GM18873 (cell line): ENCODE results near the gene PABPN1.

Experiments
- ATAC-seq: cut with Tn5 transposase; IDR thresholded peaks from one replicate; pipeline ENCODE4 v1.9.1; 2021; ENCODE audit warnings: mild to moderate bottlenecking, moderate library complexity, moderate number of reproducible peaks; ENCODE audit not compliant: unreplicated experiment, low FRiP score

Gene PABPN1

GRCh38 chr14:23326491-23327332, 5.5 kb downstream of the PABPN1 start:
- no peak for ATAC-seq

GRCh38 chr14:23327947-23328744, 6.9 kb downstream of the PABPN1 start:
- ATAC-seq, result no peak

GRCh38 chr14:23335623-23336022, 14.4 kb downstream of the PABPN1 start:
- ATAC-seq, result no peak

- no peak for ATAC-seq
Measured at GRCh38 chr14:23339506-23340268, 18.4 kb downstream of the PABPN1 start.

- ATAC-seq, result no peak
Measured at GRCh38 chr14:23344481-23344880, 23.2 kb downstream of the PABPN1 start.

- ATAC-seq, result no peak
Measured at GRCh38 chr14:23345987-23346692, 24.9 kb downstream of the PABPN1 start.

GRCh38 chr14:23346693-23347405, 25.6 kb downstream of the PABPN1 start:
- no peak for ATAC-seq

- ATAC-seq, result no peak
Measured at GRCh38 chr14:23347406-23348296, 26.4 kb downstream of the PABPN1 start.

- no peak for ATAC-seq
Measured at GRCh38 chr14:23348297-23348655, 27.0 kb downstream of the PABPN1 start.

GRCh38 chr14:23349156-23349845, 28.0 kb downstream of the PABPN1 start:
- ATAC-seq, result no peak

GRCh38 chr14:23351681-23352505, 30.6 kb downstream of the PABPN1 start:
- ATAC-seq, result no peak

GRCh38 chr14:23352506-23353432, 31.5 kb downstream of the PABPN1 start, which contains the start of gene SLC22A17:
SLC22A17 (minus strand) TSS chr14:23352887.
- ATAC-seq, result no peak

GRCh38 chr14:23353433-23353780, 32.1 kb downstream of the PABPN1 start:
- ATAC-seq, result no peak

- no peak for ATAC-seq
Measured at GRCh38 chr14:23354990-23355389, 33.7 kb downstream of the PABPN1 start.

- ATAC-seq, result no peak
Measured at GRCh38 chr14:23355871-23356435, 34.7 kb downstream of the PABPN1 start.

- ATAC-seq, result no peak
Measured at GRCh38 chr14:23356662-23357061, 35.4 kb downstream of the PABPN1 start.
